Measurements from ENCODE around the gene CDC7.

GRCh38 chr1:91513160-91513559, 12.5 kb downstream of the CDC7 start:
- TF ChIP-seq, protein P1, sequence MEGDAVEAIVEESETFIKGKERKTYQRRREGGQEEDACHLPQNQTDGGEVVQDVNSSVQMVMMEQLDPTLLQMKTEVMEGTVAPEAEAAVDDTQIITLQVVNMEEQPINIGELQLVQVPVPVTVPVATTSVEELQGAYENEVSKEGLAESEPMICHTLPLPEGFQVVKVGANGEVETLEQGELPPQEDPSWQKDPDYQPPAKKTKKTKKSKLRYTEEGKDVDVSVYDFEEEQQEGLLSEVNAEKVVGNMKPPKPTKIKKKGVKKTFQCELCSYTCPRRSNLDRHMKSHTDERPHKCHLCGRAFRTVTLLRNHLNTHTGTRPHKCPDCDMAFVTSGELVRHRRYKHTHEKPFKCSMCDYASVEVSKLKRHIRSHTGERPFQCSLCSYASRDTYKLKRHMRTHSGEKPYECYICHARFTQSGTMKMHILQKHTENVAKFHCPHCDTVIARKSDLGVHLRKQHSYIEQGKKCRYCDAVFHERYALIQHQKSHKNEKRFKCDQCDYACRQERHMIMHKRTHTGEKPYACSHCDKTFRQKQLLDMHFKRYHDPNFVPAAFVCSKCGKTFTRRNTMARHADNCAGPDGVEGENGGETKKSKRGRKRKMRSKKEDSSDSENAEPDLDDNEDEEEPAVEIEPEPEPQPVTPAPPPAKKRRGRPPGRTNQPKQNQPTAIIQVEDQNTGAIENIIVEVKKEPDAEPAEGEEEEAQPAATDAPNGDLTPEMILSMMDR (IDR thresholded peaks at IDR 0.05; ENCODE audit: poor library complexity, severe bottlenecking), result no peak
- TF ChIP-seq EZH2 (IDR thresholded peaks at IDR 0.05; ENCODE audit: borderline replicate concordance, insufficient read depth, low read length, poor library complexity, severe bottlenecking), result no peak
- no peak for TF ChIP-seq EP300 (conservative IDR thresholded peaks at IDR 0.05; ENCODE audit: poor library complexity, severe bottlenecking)
- peak; percentile 60 for TF ChIP-seq RAD21 (conservative IDR thresholded peaks at IDR 0.05)
- no peak for TF ChIP-seq POLR2AphosphoS5 (IDR thresholded peaks at IDR 0.05)
- TF ChIP-seq REST (IDR thresholded peaks at IDR 0.05; ENCODE audit: borderline replicate concordance), result no peak
- no peak for TF ChIP-seq MXI1 (conservative IDR thresholded peaks at IDR 0.05; ENCODE audit: poor library complexity, severe bottlenecking)

Data from neural cell (in vitro differentiated cells).